ENCODE results near the gene SLC24A5.
A peak's percentile ranks its signal among the peaks of the same experiment; 100 is the strongest.

The SLC24A5 gene

GRCh38 chr15:48120745-48121144 lies at the start of gene SLC24A5:
TSS of gene SLC24A5 (plus strand) at chr15:48120990. CDS start at chr15:48121045, 55 bp downstream.
- DNase-seq, result no peak
- TF ChIP-seq POLR2A (IDR thresholded peaks at IDR 0.05; ENCODE audit: low read length) (no peak), GATA1 (IDR thresholded peaks at IDR 0.05; ENCODE audit: low read depth, low read length) (no peak)

- TF ChIP-seq GATA1 (IDR thresholded peaks at IDR 0.05; ENCODE audit: low read depth, low read length) (no peak), POLR2A (IDR thresholded peaks at IDR 0.05; ENCODE audit: low read length) (no peak)
- DNase-seq, result no peak
Measured at GRCh38 chr15:48072941-48073340, 47.8 kb upstream of the SLC24A5 start.

DNA sequence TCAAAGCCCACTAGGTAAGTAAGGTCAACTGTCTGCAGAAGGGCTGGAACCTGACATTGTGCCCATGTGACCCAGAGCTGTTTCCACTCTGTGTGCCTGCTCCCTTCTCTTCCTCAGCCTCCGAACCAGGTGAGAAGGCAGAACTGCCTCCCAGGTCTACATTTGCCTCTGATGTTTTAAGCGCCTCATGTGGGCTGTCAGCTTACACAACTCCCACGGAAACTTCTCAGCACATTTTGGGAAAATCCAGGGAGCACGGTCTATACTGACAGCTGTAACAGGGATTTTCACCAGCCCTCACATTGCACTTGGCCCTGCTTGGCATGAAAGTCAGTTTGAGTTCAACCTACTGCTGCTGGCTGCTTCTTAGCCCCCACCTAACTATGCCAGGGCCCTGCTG lies 46.9 kb upstream of the SLC24A5 start:
- TF ChIP-seq GATA1 (IDR thresholded peaks at IDR 0.05; ENCODE audit: low read depth, low read length), result no peak
- TF ChIP-seq POLR2A (IDR thresholded peaks at IDR 0.05; ENCODE audit: low read length), result no peak
- DNase-seq, result no peak

DNA sequence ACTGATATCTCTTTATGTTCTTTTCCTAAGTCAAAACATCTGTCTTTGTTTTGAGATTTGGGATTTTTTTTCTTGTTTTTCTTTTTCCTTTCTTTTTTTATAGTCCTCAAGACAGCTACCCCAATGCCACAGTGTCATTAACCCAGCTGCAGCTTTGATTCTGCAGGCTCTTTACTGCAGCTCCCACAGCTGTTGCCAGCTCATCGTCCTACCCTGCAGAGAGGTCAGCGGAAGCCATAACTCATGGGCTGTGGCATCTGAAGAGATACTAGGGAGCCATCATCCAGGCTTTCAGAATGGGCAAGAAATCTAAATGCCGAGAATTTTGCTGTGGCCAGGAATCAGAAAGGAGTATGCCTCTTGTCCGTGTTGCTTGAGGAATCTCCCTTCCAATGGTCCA lies 44.3 kb upstream of the SLC24A5 start:
- DNase-seq, result no peak
- TF ChIP-seq GATA1 (IDR thresholded peaks at IDR 0.05; ENCODE audit: low read depth, low read length) (no peak), POLR2A (IDR thresholded peaks at IDR 0.05; ENCODE audit: low read length) (no peak)

GRCh38 chr15:48077616-48078184 lies 43.1 kb upstream of the SLC24A5 start:
- DNase-seq, result no peak
- TF ChIP-seq GATA1 (IDR thresholded peaks at IDR 0.05; ENCODE audit: low read depth, low read length), result no peak
- TF ChIP-seq POLR2A (IDR thresholded peaks at IDR 0.05; ENCODE audit: low read length), result no peak

DNA sequence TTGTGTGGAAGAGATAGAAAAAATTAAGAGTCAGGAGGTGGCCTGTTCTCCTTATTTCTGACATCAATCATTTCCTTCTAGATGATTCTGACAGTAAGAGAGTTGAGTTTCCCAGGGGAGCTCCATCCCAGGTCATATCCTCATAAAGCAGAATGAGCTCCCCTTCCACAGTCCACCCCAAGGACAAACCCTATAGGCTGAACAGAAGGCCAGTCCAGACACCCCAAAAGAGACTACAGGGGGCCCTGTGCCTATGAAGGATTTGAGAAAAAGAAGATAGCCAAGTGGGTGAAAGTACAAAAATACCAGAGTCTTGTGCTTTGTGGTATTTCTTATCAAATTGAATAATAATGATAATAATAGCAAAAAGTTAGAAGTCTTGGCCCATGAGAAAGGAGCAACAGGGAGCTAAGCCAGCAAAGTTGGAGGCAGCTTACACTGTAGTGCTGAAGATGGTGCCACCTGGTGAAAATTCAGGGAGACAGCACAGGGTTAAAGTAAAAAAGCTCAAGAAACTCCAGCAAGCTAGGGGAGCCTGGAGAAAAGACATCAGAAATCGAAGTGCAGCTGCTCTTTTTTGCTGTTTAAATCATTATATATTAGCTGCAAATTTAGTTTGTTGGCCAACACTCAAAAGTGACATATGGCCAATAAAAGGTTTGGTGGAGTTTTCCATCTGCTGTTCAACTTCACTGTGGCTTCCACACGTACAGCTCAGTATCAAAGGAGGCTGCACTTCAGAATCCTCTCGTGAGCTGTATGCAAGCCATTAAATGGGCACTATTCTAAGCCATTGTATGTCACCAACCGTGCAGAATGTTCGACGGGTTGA lies 35.8 kb upstream of the SLC24A5 start:
- TF ChIP-seq GATA1 (IDR thresholded peaks at IDR 0.05; ENCODE audit: low read depth, low read length) (no peak), POLR2A (IDR thresholded peaks at IDR 0.05; ENCODE audit: low read length) (no peak)
- peak in 1 of 2 experiments; percentile 7 for DNase-seq

DNA sequence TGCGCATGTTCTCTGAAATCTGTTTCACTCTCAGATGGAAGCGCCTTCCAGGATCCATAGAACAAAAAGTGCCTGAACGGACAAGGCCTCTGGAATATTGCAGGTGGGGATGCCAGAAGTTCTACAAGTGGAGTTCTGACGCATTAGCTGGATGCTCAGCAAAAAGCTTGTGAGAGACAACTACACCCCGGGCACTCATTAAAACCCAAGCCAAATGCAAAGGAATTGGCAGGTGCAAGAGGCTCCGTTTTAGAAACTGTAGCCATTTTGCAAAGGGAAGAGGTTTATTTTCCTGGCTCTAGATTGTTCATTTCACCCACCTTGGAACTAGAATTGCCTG lies 35.2 kb upstream of the SLC24A5 start:
- DNase-seq, result no peak
- TF ChIP-seq GATA1 (IDR thresholded peaks at IDR 0.05; ENCODE audit: low read depth, low read length) (no peak), POLR2A (IDR thresholded peaks at IDR 0.05; ENCODE audit: low read length) (no peak)

DNA sequence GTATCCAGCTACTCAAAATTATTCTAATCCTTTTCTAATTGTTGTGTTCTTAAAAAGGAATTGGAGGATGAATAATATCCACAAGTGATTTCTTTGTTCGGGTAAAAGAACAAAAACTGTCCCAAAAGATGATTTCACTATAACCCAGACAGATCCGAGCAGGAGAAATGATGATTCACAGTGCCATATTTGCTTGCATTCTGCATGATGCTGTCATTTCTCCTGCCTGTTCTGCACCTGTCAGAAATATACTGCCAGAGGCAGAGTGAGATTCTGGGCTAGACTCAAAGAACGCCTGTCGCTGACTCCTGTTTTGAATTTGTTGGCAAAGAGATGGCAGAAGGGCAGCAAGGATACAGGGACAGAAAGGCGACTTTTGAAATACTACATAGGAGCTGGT lies 34.7 kb upstream of the SLC24A5 start:
- TF ChIP-seq POLR2A (IDR thresholded peaks at IDR 0.05; ENCODE audit: low read length), result no peak
- no peak for TF ChIP-seq GATA1 (IDR thresholded peaks at IDR 0.05; ENCODE audit: low read depth, low read length)

GRCh38 chr15:48086576-48086975 lies 34.2 kb upstream of the SLC24A5 start:
- TF ChIP-seq POLR2A (IDR thresholded peaks at IDR 0.05; ENCODE audit: low read length) (no peak), GATA1 (IDR thresholded peaks at IDR 0.05; ENCODE audit: low read depth, low read length) (no peak)
- no peak for DNase-seq

More for the DNA sequence above, 34.7 kb upstream of the SLC24A5 start:
- no peak for DNase-seq

- TF ChIP-seq GATA1 (IDR thresholded peaks at IDR 0.05; ENCODE audit: low read depth, low read length) (no peak), POLR2A (IDR thresholded peaks at IDR 0.05; ENCODE audit: low read length) (no peak)
- DNase-seq, result no peak
Measured at GRCh38 chr15:48087844-48088243, 32.9 kb upstream of the SLC24A5 start.

- no peak for DNase-seq
- TF ChIP-seq GATA1 (IDR thresholded peaks at IDR 0.05; ENCODE audit: low read depth, low read length) (no peak), POLR2A (IDR thresholded peaks at IDR 0.05; ENCODE audit: low read length) (no peak)
Measured at GRCh38 chr15:48089702-48090101, 31.1 kb upstream of the SLC24A5 start.

- TF ChIP-seq POLR2A (IDR thresholded peaks at IDR 0.05; ENCODE audit: low read length) (no peak), GATA1 (IDR thresholded peaks at IDR 0.05; ENCODE audit: low read depth, low read length) (no peak)
- DNase-seq, result no peak
Measured at GRCh38 chr15:48090115-48090514, 30.7 kb upstream of the SLC24A5 start.

- TF ChIP-seq GATA1 (IDR thresholded peaks at IDR 0.05; ENCODE audit: low read depth, low read length), result no peak
- no peak for TF ChIP-seq POLR2A (IDR thresholded peaks at IDR 0.05; ENCODE audit: low read length)
- no peak for DNase-seq
Measured at GRCh38 chr15:48090666-48091065, 30.1 kb upstream of the SLC24A5 start.

DNA sequence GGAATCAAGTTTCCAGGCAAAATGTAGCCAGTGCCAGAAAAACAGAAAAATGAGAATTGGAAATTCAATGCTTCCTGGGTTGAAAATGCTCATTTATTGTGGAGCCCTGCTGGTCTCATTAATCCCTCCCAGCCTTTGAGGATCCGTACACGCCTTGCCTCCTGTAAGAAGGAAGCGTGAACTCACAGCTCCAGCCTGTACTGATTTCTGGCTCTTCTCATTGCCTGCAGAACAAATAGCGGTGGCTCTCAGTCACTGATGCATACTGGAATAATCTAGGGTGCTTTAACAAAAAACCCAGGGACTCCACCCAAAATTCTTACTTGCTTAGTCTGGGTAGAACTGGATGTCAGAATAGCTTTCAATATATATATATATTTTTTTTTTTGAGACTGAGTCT lies 29.3 kb upstream of the SLC24A5 start:
- no peak for DNase-seq
- TF ChIP-seq POLR2A (IDR thresholded peaks at IDR 0.05; ENCODE audit: low read length) (no peak), GATA1 (IDR thresholded peaks at IDR 0.05; ENCODE audit: low read depth, low read length) (no peak)

- TF ChIP-seq GATA1 (IDR thresholded peaks at IDR 0.05; ENCODE audit: low read depth, low read length) (no peak), POLR2A (IDR thresholded peaks at IDR 0.05; ENCODE audit: low read length) (no peak)
- no peak for DNase-seq
Measured at GRCh38 chr15:48096355-48096786, 24.4 kb upstream of the SLC24A5 start.

Measured in erythroblast (primary cell).